GM19240 (cell line): ENCODE measurements around the gene FOXK1.
"Not testable (repeated sequence)": the region's sequence is repeated elsewhere in the genome, so short reads cannot be mapped to it uniquely, and the experiment has no call there.

ENCODE experiments used
- DNase-seq: peaks from one replicate; pipeline ENCODE4 v3.0.0; 2011; ENCODE audit warnings: low spot score; ENCODE audit not compliant: insufficient read length

FOXK1 gene

DNA sequence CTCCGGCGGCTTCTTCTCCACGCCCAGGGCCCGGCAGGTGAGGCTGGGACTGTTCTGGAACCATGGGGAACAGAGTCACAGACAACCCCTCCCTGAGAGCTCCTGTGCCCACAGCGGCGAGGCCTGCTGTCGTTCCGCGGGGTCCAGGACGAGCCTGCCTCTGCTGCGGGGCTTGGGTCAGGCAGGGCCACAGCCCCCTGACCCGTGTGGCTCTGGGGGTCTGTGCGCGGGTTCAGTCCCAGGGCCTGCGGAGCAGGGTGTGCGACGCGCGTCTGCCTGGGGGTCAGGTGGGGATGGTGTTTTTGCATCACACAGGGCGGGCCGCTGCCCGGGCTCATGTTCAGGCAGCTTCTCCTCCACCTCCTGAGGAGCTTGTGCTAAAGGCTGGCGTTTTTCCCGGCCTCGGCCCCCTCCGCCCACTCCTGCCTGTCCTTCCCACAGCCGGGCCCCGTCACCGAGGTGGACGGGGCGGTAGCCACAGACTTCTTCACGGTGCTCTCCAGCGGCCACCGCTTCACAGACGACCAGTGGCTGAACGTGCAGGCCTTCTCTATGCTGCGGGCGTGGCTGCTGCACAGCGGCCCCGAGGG lies 101.8 kb downstream of the FOXK1 start:
- DNase-seq, result no peak

GRCh38 chr7:4784799-4785198 lies 102.7 kb downstream of the FOXK1 start:
- no peak for DNase-seq

GRCh38 chr7:4785371-4785770 lies 103.3 kb downstream of the FOXK1 start:
- DNase-seq, result no peak

GRCh38 chr7:4786015-4786414 lies 103.9 kb downstream of the FOXK1 start:
- no peak for DNase-seq

DNA sequence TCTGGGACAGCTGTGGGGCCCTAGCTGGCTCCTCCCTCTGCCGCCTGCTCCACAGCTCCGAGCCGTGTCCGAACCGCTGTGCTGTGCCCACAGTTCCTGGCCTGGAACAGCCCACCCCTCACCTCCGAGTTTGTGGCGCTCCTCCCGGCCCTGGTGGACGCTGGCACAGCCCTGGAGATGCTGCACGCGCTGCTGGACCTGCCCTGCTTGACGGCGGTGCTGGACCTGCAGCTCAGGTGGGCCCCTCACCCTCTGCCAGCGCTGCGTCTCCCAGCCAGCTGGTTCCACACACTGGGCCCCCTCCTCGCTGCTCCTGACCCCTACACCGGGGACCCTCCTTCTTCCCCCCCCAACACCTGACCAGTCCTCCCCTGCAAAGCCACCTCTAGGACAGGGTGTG lies 105.4 kb downstream of the FOXK1 start:
- DNase-seq, result no peak

DNA sequence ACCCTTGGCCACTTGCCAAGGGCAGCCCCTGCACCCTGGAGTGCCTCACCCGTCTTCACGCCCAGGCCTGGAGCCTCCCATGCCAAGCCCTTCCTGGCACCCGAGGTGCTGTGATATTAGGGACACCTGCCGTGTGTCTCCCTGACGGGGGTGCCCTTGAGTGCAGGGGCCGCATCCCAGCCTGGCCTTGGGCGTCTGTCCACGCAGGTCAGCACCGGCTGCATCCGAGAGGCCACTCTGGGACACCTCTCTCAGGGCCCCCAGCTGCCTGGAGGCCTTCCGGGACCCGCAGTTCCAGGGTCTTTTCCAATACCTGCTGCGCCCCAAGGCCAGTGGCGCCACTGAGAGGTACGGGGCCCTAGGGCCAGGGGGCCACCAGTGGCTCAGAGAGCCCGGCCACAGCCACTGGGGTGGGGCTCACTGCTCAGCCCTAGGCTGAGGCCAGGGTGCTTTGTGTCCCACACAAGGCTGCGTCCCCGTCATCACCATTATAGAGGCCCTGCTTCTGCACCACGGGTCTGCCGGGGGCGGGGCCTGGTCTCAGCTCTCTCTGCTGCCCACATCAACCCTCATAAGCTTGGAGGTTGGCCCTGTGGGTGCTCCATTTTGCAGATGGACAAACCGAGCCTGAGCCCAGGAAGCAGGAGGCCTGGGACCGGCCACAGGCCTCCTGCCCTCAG lies 106.0 kb downstream of the FOXK1 start:
- DNase-seq, result no peak

- no peak for DNase-seq
Measured at GRCh38 chr7:4788627-4789189, 106.6 kb downstream of the FOXK1 start.

GRCh38 chr7:4789194-4790077 lies 107.3 kb downstream of the FOXK1 start:
- no peak for DNase-seq

GRCh38 chr7:4790078-4790465 lies 108.0 kb downstream of the FOXK1 start:
- DNase-seq, result no peak

- no peak for DNase-seq
Measured at GRCh38 chr7:4790516-4790991, 108.5 kb downstream of the FOXK1 start.

DNA sequence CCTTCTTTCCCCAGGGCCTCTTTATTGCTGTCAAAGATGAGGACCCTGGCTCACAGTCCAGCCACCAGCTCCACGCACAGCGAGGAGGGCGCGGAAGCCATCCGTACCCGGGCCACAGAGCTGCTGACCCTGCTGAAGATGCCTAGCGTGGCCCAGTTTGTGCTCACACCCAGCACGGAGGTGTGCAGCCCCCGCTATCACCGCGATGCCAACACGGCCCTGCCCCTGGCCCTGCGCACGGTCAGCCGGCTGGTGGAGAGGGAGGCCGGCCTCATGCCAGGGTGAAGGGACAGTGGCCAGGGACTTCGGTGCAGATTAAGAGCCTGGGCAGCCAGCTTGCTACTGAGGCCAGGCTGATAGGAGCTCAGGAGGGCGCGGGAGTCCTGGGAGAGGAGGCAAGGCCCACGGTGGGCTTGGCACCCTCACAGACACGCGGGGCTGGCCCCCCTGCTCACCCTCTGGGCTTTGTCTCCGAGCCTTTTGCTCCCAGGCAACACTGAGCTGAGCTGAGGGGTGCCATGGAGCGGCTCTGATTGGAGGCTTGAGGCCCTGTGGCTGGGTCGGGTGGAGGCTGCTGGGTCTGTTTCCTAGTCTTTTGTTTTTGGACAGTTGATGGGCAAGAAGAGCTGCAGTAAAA lies 109.1 kb downstream of the FOXK1 start:
- no peak for DNase-seq

DNA sequence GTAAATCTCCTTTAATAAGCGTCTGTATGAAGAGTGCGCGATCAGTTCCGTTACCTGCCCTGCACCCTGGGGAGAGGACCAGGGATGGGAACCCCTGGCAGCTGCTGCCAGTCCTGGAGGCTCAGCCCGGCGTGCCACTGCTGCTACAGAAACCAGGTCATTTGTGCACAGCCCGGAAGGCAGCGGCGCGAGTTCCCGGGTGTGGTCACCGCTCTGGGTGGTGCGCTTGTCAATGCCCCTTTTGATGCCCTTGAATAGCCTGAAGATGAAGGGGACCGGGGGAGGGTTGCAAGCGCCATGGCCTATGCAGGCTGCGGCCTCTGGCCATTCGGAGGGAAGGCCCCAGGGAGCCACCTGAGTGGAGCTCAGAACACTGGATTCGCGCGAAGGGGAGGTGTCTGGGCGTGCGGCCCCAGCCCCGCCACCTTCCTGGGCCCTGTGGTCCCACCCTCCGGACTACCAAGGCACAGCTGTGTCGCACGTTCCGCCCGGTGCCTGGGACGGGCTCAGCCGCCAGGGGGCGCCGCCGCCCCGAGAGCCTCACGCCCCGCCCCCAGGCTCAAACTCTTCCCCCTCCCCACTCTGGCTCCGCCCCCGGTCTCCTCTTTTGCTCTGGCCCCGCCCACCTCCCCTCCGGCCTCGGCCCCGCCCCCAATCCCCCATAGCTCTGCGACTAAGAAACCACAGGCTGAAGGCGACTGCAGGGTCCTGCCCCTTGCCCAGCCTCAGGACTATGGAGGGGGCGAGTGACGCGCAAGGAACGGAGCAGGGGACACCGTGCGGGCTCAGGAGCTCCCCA lies 109.8 kb downstream of the FOXK1 start:
- DNase-seq, result no peak

GRCh38 chr7:4792537-4793126 lies 110.5 kb downstream of the FOXK1 start:
- no peak for DNase-seq

DNA sequence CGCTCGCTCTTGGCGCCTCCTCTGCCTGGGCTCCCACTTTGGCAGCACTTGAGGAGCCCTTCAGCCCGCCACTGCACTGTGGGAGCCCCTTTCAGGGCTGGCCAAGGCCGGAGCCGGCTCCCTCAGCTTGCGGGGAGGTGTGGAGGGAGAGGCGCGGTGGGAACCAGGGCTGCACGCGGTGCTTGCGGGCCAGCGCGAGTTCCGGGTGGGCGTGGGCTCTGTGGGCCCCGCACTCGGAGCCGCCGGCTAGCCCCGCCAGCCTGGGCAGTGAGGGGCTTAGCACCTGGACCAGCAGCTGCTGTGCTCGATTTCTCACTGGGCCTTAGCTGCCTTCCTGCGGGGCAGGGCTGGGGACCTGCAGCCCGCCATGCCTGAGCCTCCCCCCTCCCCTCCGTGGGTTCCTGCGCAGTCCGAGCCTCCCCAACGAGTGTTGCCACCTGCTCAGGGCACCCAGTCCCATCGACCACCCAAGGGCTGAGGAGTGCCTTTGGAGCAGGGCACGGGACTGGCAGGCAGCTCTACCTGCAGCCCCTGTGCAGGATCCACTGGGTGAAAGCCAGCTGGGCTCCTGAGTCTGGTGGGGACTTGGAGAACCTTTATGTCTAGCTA lies 111.4 kb downstream of the FOXK1 start:
- not testable (repeated sequence) for DNase-seq

- DNase-seq, result not testable (repeated sequence)
Measured at GRCh38 chr7:4794171-4794570, 112.1 kb downstream of the FOXK1 start.

DNA sequence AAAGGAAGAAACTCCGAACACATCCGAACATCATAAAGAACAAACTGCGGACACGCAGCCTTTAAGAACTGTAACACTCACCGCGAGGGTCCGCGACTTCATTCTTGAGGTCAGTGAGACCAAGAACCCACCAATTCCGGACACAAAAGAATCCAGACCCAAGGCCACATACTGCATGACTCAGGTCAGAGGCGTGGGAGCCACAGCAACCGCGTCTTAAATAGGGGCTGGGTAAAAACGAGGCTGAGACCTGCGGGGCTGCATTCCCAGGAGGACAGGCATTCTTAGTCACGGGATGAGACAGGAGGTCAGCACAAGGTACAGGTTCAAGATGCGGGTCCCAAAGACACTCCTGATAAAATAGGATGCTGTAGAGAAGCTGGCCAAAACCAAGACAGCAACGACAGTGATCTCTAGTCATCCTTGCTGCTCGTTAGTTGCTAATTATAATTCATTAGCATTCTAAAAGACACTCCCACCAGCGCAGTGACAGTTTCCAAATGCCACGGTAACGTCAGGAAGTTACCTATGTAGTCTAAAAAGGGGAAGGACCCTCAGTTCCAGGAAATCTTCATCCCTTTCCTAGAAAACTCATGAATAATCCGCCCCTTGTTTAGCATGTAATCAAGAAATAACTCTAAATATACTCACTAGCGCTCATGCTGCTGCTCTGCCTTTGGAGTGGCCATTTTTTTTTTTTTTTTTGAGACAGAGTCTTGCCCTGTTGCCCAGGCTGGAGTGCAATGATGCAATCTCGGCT lies 112.7 kb downstream of the FOXK1 start:
- no peak for DNase-seq

DNA sequence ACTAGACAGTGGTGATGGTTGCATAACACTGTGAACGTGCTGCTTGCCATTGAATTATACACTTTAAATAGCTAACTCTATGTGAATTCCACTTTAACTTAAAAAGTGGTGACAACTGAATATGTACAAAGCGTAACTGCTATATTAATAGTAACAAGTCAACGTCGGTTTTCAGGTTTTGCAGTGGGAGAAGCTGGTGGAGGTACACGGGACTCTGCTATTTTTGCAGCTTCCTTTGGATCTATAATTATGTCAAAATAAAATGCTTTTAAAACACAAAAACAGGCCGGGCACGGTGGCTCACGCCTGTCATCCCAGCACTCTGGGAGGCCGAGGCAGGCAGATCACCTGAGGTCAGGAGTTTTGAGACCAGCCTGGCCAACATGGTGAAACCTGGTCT lies 114.4 kb downstream of the FOXK1 start:
- no peak for DNase-seq

- peak; percentile 83 for DNase-seq
Measured at GRCh38 chr7:4797858-4798705, 116.0 kb downstream of the FOXK1 start.
